Bronchial epithelial cell (primary cell): Measurements from ENCODE around the gene UBP1. TPM values are rescaled to one million over a fixed set of nuclear protein-coding genes. Genes with fewer than 3 reads are reported as not detected.
"Not testable (repeated sequence)": the region's sequence is repeated elsewhere in the genome, so short reads cannot be mapped to it uniquely, and the experiment has no call there.

Source experiments
- DNase-seq: peaks from one replicate; pipeline ENCODE4 v3.0.0-alpha.2; 2010; ENCODE audit warnings: low read depth
- FAIRE-seq: peaks from 2 replicates; lab custom pipeline; 2011; peaks lifted over from hg19 to GRCh38; lab: Jason Lieb, UNC
- H3K27me3 ChIP-seq: 2 replicates; pipeline ENCODE4 v1.5.1; 2011; ENCODE audit warnings: low read length; ENCODE audit not compliant: control insufficient read depth, insufficient read depth
- H3K36me3 ChIP-seq: 2 replicates; pipeline ENCODE4 v1.5.1; 2011; ENCODE audit warnings: low read length; ENCODE audit not compliant: control insufficient read depth, insufficient read depth
- H3K4me3 ChIP-seq: 2 replicates; pipeline ENCODE4 v1.5.1; 2011; ENCODE audit warnings: mild to moderate bottlenecking, low read depth, low read length, control low read depth
- CTCF ChIP-seq: IDR thresholded peaks from 2 replicates; pipeline ENCODE4 v1.5.1; 2011; ENCODE audit warnings: mild to moderate bottlenecking, moderate library complexity, low read length, control low read depth, inconsistent platforms; ENCODE audit not compliant: insufficient read depth, severe bottlenecking
- total RNA-seq: library from RNA; depleted of rRNA; stranded (reverse); fragments of >200 nt; gene quantifications from 2 replicates; pipeline ENCODE4 v1.2.1, GENCODE V29; 2014

The UBP1 gene
- total RNA-seq, 1 donor from 2014 or later, result 34.8 TPM

- DNase-seq (no peak), FAIRE-seq (no peak)
- no peak for TF ChIP-seq CTCF
- no peak overlapping the region for H3K4me3 ChIP-seq
- no peaks in the 10 kb centered on the region for H3K36me3 ChIP-seq
- H3K27me3 ChIP-seq, result no peaks in the 10 kb centered on the region
Measured at GRCh38 chr3:33358172-33358781, 81.9 kb downstream of the UBP1 start.

GRCh38 chr3:33355611-33356010 is 84.6 kb downstream of the UBP1 start:
- Histone ChIP-seq H3K36me3 (no peaks in the 10 kb centered on the region), H3K4me3 (no peak overlapping the region), H3K27me3 (no peaks in the 10 kb centered on the region)
- peak; percentile 86 for FAIRE-seq
- TF ChIP-seq CTCF, result no peak
- DNase-seq, result peak; percentile 85

- no peak for FAIRE-seq
Measured at GRCh38 chr3:33339758-33340157, 100.4 kb downstream of the UBP1 start.

DNA sequence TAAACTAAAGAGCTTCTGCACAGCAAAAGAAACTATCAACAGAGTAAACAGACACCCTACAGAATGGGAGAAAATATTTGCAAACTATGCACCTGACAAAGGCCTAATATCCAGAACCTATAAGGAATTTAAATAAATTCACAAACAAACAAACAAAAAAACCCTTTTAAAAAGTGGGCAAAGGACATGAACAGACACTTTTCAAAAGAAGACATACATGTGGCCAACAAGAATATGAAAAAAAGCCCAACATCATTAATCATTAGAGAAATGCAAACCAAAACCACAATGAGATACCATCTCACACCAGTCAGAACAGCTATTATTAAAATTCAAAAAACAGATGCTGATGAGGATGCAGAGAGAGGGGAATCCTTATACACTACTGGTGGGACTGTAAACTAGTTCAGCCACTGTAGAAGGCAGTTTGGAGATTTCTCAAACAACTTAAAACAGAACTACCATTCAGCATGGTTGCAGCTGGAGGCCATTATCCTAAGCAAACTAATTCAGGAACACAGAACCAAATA is 101.2 kb downstream of the UBP1 start:
- not testable (repeated sequence) for DNase-seq, FAIRE-seq, H3K27me3 ChIP-seq, H3K4me3 ChIP-seq, H3K36me3 ChIP-seq

More at GRCh38 chr3:33339758-33340157, 100.4 kb downstream of the UBP1 start:
- H3K4me3 ChIP-seq, result no peak overlapping the region
- no peak for DNase-seq
- no peak for TF ChIP-seq CTCF
- no peaks in the 10 kb centered on the region for H3K36me3 ChIP-seq
- no peaks in the 10 kb centered on the region for H3K27me3 ChIP-seq

Other genes starting within 250 kb of the UBP1 start
- not detected in 2 replicates for gene SUSD5, start 221.6 kb downstream of the UBP1 start, total RNA-seq
- 9.1 and 13.4 TPM in 2 replicates for gene FBXL2, start 163.0 kb downstream of the UBP1 start, total RNA-seq